Activated CD4-positive, alpha-beta T cell treated with anti-CD3 and anti-CD28 coated beads, Interleukin-2, amount 10 ng/mL, durations not matched to agents 24 days and 14 days (primary cell): ENCODE results near the gene GPATCH4. TPM values are rescaled to one million over a fixed set of nuclear protein-coding genes. Genes with fewer than 3 reads are reported as not detected.

Experiments used
- DNase-seq: peaks from one replicate; pipeline ENCODE4 v3.0.0; 2022
- H3K27ac Mint-ChIP-seq: one replicate; pipeline ENCODE4 v1.8.0; 2022; ENCODE audit warnings: mild to moderate bottlenecking, mixed read lengths
- H3K27me3 Mint-ChIP-seq: one replicate; pipeline ENCODE4 v1.8.0; 2022; ENCODE audit warnings: mixed read lengths
- H3K36me3 Mint-ChIP-seq: one replicate; pipeline ENCODE4 v1.8.0; 2022; ENCODE audit warnings: low read depth, mild to moderate bottlenecking, mixed read lengths
- H3K4me1 Mint-ChIP-seq: one replicate; pipeline ENCODE4 v1.8.0; 2021; ENCODE audit warnings: mixed read lengths
- H3K4me3 Mint-ChIP-seq: one replicate; pipeline ENCODE4 v1.8.0; 2022; ENCODE audit warnings: mild to moderate bottlenecking, moderate library complexity, mixed read lengths
- H3K9me3 Mint-ChIP-seq: one replicate; pipeline ENCODE4 v1.8.0; 2021; ENCODE audit warnings: mixed read lengths
- intact Hi-C: fragments of 100-400 bp; cut with micrococcal nuclease; formaldehyde crosslinking; loops from one replicate; pipeline ENCODE4 v1.15.1; 2023
- total RNA-seq: library from RNA; stranded (reverse); gene quantifications from 2 replicates; pipeline ENCODE4 v1.2.3, GENCODE V29; 2022

Gene GPATCH4
- 99.0 and 99.2 TPM in 2 replicates for total RNA-seq

DNA sequence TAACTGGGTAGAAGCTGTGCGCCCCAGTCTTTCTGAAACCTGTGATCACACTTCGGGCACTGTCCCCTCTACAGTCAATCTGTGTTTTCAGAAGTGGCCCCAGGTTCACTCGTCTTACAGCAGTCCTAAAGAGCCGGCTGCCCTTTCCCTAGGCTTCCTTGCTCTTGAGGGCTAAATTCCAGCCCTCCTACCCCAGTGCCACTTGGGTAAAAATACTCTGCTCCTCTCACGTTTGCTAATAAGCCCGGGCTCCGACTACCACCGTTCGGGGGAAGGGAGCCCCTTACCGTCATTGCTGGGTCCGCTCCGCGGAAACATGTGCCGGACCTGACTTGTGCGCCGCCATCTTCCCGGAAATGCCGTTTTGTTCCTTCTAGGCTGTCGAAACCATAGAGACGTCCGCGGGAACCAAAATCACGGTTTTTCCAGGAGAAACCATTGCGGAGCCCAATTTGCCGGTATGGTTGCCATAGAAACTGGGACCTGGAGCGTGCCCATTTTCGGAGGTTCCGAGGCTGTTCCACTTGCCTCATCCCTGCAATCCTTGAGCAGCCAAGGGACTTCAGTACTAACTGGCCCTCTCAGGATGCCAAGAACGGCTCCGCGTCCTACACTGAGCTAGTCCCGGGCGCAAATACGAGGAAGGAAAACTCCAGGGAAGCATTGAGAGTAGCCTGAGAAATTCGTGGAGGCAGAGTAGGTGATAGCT, at the start of gene GPATCH4:
GPATCH4 (minus strand) TSS at position 358 of the 709 bp plus-strand sequence.
- no peaks in the 10 kb centered on the region for H3K27me3 Mint-ChIP-seq
- intact Hi-C loops, result loop anchor here (1.0 to 2.0 kb wide), 4 partner anchors 10 to 144 kb away; partner anchors contain the start of gene NAXE
- H3K4me1 Mint-ChIP-seq, result peaks cover 33% of the 10 kb centered on the region
- peaks cover 36% of the 10 kb centered on the region for H3K36me3 Mint-ChIP-seq
- H3K9me3 Mint-ChIP-seq, result no peaks in the 10 kb centered on the region
- peak within 1 kb of the TSS; percentile 88 for H3K4me3 Mint-ChIP-seq
- DNase-seq, result peak; percentile 95
- peak within 1 kb of the TSS; percentile 98 for H3K27ac Mint-ChIP-seq

- H3K4me1 Mint-ChIP-seq, result peaks cover 7% of the 10 kb centered on the region
- intact Hi-C loops, result no loop called here
- no peak for DNase-seq
- no peak overlapping the region for H3K4me3 Mint-ChIP-seq
- H3K27me3 Mint-ChIP-seq, result peaks cover 66% of the 10 kb centered on the region
- no peak overlapping the region for H3K27ac Mint-ChIP-seq
- H3K9me3 Mint-ChIP-seq, result no peaks in the 10 kb centered on the region
- H3K36me3 Mint-ChIP-seq, result no peaks in the 10 kb centered on the region
Observed at GRCh38 chr1:156648951-156649350, 47.7 kb upstream of the GPATCH4 start.

GRCh38 chr1:156648496-156648895, 47.2 kb upstream of the GPATCH4 start:
- intact Hi-C loops, result no loop called here
- H3K36me3 Mint-ChIP-seq, result no peaks in the 10 kb centered on the region
- peaks cover 65% of the 10 kb centered on the region for H3K27me3 Mint-ChIP-seq
- H3K9me3 Mint-ChIP-seq, result no peaks in the 10 kb centered on the region
- H3K4me1 Mint-ChIP-seq, result peaks cover 12% of the 10 kb centered on the region
- no peak overlapping the region for H3K4me3 Mint-ChIP-seq
- H3K27ac Mint-ChIP-seq, result no peak overlapping the region
- DNase-seq, result no peak

GRCh38 chr1:156647351-156647750, 46.1 kb upstream of the GPATCH4 start:
- Mint-ChIP-seq H3K4me3 (no peak overlapping the region), H3K4me1 (peaks cover 21% of the 10 kb centered on the region), H3K9me3 (no peaks in the 10 kb centered on the region), H3K36me3 (no peaks in the 10 kb centered on the region), H3K27me3 (peaks cover 69% of the 10 kb centered on the region), H3K27ac (no peak overlapping the region)
- intact Hi-C loops, result no loop called here
- no peak for DNase-seq

GRCh38 chr1:156646738-156647211, 45.5 kb upstream of the GPATCH4 start:
- Mint-ChIP-seq H3K27ac (no peak overlapping the region), H3K27me3 (peaks cover 66% of the 10 kb centered on the region), H3K36me3 (no peaks in the 10 kb centered on the region), H3K4me3 (no peak overlapping the region), H3K9me3 (no peaks in the 10 kb centered on the region), H3K4me1 (peaks cover 21% of the 10 kb centered on the region)
- DNase-seq, result no peak
- intact Hi-C loops, result no loop called here

DNA sequence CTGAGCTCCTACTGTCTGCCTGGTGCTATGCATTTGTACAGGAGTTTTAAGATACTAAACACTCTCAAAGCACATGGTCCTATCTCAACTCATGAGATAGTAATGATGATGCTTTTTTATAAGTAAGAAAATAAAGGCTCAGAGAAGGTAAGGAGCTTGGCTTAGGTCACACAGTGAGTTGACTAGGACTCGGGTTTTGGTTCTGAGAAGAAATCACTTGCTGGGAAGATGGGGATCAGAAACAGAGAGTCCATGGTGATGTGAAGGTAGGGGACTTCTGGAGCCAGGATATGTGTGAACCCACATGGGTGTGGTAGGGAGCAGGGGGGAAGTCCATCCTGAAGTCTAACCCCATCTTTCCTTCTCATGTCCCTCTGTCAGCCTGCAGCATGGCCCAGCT, 44.4 kb upstream of the GPATCH4 start:
- intact Hi-C loops, result no loop called here
- no peak overlapping the region for H3K27ac Mint-ChIP-seq
- DNase-seq, result no peak
- H3K4me3 Mint-ChIP-seq, result no peak overlapping the region
- H3K27me3 Mint-ChIP-seq, result peaks cover 74% of the 10 kb centered on the region
- H3K9me3 Mint-ChIP-seq, result no peaks in the 10 kb centered on the region
- H3K4me1 Mint-ChIP-seq, result peaks cover 26% of the 10 kb centered on the region
- no peaks in the 10 kb centered on the region for H3K36me3 Mint-ChIP-seq

DNA sequence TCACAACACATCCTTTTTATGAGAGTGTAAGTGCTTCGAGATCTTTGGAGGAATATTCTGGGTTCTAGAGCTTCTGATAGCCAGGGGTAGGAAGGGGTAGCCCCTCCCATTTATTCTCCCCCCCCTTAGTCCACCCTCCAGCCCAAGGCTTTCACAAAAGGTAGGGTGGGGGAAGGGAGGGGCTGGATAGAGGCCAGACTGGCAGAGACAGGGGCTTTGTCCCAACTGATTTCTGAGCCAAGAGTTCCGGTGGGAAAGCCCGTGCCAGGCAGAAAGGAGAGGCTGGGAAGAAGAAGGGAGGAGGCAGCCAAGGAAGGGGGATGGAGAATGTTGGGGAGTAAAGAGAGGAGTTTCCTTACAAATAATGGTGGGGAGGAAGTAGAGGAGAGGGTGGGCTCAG, 43.8 kb upstream of the GPATCH4 start:
- H3K4me3 Mint-ChIP-seq, result no peak overlapping the region
- intact Hi-C loops, result no loop called here

DNA sequence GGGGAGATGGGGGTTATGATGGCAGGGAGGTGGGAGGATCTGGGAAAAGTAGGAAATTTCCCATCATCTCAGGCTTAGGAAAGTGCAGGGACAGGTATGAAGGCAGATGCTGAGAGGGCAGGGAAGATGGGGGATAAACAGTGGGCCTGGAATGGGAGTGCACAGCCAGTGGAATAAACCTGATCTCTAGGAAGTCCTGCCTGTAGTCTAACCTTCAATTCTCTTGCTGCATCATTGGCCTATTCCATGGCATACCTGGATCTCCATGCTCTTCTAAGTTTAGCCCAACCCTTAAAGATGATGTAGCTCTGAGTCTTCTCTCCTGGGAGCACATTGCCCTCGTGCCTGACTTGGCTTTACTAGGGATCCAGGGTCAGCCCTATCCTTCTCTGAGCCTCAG, 43.4 kb upstream of the GPATCH4 start:
- no peak overlapping the region for H3K27ac Mint-ChIP-seq
- no peaks in the 10 kb centered on the region for H3K36me3 Mint-ChIP-seq
- H3K4me3 Mint-ChIP-seq, result no peak overlapping the region
- H3K27me3 Mint-ChIP-seq, result peaks cover 76% of the 10 kb centered on the region
- H3K4me1 Mint-ChIP-seq, result peaks cover 26% of the 10 kb centered on the region
- intact Hi-C loops, result no loop called here
- H3K9me3 Mint-ChIP-seq, result no peaks in the 10 kb centered on the region
- no peak for DNase-seq

More for the DNA sequence above, 43.8 kb upstream of the GPATCH4 start:
- Mint-ChIP-seq H3K4me1 (peaks cover 26% of the 10 kb centered on the region), H3K27ac (no peak overlapping the region), H3K27me3 (peaks cover 74% of the 10 kb centered on the region), H3K9me3 (no peaks in the 10 kb centered on the region), H3K36me3 (no peaks in the 10 kb centered on the region)
- DNase-seq, result no peak

DNA sequence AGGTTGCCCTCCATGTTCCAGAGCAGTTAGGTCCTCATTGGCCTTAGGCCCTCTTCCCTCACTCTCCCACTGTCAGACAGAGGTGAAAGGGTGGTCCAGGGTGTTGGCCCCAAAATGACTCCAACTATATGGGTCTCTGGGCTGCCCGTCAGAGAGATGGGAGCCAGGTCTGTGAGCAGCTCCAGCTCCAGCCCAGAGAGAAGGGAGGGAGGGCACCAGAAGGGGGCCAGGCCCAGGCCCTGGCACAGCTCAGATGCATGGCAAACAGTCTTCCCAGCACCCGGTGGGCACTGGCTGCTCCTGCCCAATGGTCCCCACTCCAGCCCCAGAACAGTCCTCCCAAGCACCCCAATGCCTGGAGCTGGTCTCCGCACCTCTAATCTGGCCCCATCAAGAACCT, 42.9 kb upstream of the GPATCH4 start:
- intact Hi-C loops, result no loop called here
- Mint-ChIP-seq H3K27me3 (peaks cover 80% of the 10 kb centered on the region), H3K27ac (no peak overlapping the region), H3K36me3 (no peaks in the 10 kb centered on the region), H3K9me3 (no peaks in the 10 kb centered on the region), H3K4me1 (peaks cover 26% of the 10 kb centered on the region), H3K4me3 (no peak overlapping the region)
- DNase-seq, result no peak

- Mint-ChIP-seq H3K27me3 (peaks cover 80% of the 10 kb centered on the region), H3K4me3 (peak overlapping the region; percentile 32), H3K36me3 (no peaks in the 10 kb centered on the region), H3K9me3 (no peaks in the 10 kb centered on the region), H3K27ac (peak overlapping the region; percentile 35), H3K4me1 (peaks cover 26% of the 10 kb centered on the region)
- DNase-seq, result peak; percentile 84
- intact Hi-C loops, result no loop called here
Observed at GRCh38 chr1:156643778-156644092, 42.5 kb upstream of the GPATCH4 start.

GRCh38 chr1:156643049-156643777, 41.9 kb upstream of the GPATCH4 start:
- Mint-ChIP-seq H3K4me1 (peaks cover 26% of the 10 kb centered on the region), H3K36me3 (no peaks in the 10 kb centered on the region), H3K27me3 (peaks cover 81% of the 10 kb centered on the region), H3K4me3 (peak overlapping the region; percentile 32), H3K9me3 (no peaks in the 10 kb centered on the region), H3K27ac (peak overlapping the region; percentile 35)
- no peak for DNase-seq
- intact Hi-C loops, result no loop called here

DNA sequence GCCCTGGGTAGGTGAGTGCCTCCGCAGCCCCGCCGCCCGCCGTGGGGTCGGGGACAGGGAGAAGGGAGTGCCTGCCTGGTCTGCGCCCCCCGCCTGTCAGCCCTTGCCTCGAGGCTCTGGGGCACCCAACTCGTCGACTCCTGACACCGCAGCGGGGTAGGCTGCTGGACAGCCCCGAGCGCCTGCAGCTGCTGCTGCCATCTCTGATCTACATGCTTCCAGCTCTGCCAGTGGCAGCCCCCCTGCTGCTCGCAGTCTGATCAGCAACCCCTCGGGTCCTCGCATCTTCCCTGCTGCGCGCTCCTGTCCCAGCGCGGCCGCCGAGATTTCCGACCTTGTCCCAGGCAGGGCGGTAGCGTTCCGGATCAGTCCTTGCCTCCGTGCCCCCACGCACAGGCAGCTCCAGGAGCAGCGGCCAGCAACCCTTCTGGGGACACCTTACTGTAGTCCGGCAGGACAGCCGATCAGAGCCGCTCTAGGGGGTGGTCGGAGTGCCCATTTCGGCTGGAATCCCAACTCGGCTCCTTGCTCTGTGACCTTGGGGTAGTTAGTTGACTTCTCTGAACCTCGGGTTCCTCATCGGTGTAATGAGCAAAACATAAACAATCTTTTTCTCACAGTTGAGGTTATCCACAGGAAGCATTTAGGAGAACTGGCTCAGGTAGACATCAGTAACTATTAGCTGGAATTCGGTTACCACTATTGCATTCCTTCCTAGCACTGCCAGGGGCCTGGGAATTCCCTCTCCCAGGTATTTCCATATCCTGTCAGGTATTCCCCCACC, 41.2 kb upstream of the GPATCH4 start:
- Mint-ChIP-seq H3K4me1 (peaks cover 26% of the 10 kb centered on the region), H3K27ac (no peak overlapping the region), H3K4me3 (peak overlapping the region; percentile 65), H3K36me3 (no peaks in the 10 kb centered on the region), H3K27me3 (peaks cover 79% of the 10 kb centered on the region), H3K9me3 (no peaks in the 10 kb centered on the region)
- no peak for DNase-seq
- intact Hi-C loops, result no loop called here

DNA sequence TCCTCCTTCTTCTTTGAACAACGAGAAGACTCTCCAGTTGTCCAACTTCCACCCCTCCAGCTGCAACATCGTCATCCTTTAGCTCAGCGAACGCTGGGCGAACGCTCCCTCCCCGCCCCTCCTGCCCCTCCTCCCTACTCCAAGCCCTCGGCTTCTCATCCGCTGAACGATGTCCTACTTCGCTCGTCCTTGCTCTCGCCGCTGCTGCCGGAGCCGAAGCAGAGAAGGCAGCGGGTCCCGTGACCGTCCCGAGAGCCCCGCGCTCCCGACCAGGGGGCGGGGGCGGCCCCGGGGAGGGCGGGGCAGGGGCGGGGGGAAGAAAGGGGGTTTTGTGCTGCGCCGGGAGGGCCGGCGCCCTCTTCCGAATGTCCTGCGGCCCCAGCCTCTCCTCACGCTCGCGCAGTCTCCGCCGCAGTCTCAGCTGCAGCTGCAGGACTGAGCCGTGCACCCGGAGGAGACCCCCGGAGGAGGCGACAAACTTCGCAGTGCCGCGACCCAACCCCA, 40.5 kb upstream of the GPATCH4 start, which contains the start of gene BCAN:
BCAN (plus strand) TSS at position 357 of the 504 bp plus-strand sequence. CDS start 3,938 bp downstream, outside the sequence.
- Mint-ChIP-seq H3K4me3 (peak within 1 kb of the TSS; percentile 73), H3K4me1 (peaks cover 26% of the 10 kb centered on the region), H3K27ac (no peak within 1 kb of the TSS), H3K36me3 (no peaks in the 10 kb centered on the region), H3K27me3 (peaks cover 74% of the 10 kb centered on the region), H3K9me3 (no peaks in the 10 kb centered on the region)
- intact Hi-C loops, result loop anchor here (1.0 kb wide), 1 partner anchor 15 kb away; no protein-coding TSS in a partner anchor
- peak; percentile 69 for DNase-seq
